DMS79 (cell line): ENCODE measurements around the gene SELENOI.
A peak's percentile ranks its signal among the peaks of the same experiment; 100 is the strongest.
"Not testable (repeated sequence)": the region's sequence is repeated elsewhere in the genome, so short reads cannot be mapped to it uniquely, and the experiment has no call there.

Source experiments
- DNase-seq: peaks from one replicate; lab custom pipeline; 2025; lab: John Stamatoyannopoulos, UW

Gene SELENOI

DNA sequence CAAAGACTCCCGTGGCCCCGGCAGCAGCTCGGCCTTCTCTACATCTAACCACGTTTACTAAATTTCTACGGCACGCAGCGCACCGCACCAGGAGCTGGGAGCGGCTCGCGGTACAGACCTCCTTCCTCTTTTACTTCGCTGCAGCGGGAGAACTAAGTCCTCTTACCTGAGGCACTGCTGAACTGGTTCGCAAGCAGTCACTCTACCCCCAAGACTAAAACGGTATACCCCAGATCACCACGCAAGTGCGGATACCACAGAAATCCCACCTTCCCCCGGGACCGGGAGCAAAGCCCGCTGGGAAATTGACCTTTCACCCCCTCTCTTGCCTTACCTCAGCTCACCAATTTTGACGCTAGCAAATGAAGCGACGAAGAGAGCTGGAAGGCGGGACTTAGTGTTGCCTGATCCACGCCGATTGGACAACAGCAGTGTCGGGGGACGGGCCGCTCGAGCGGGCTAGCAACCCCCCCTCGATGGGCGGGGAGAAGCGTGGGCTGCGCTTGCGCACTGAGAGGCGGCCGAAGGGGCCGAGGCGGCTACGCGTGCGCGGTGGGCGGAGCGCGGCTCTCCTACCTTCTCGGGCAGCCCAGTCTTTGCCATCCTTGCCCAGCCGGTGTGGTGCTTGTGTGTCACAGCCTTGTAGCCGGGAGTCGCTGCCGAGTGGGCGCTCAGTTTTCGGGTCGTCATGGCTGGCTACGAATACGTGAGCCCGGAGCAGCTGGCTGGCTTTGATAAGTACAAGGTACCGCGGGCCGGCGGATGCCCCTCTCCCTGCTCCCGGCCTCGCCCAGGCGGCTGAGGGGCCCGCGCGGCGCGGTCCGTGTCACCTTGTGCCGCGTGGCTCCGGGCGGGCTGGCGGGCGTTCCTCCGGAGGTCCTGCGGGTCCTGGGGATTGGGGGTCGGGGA is at the start of gene SELENOI:
Gene SELENOI (plus strand): TSS at position 599 of the 909 bp plus-strand sequence. CDS start 90 bp downstream, at position 689.
- peak; percentile 99 for DNase-seq

DNA sequence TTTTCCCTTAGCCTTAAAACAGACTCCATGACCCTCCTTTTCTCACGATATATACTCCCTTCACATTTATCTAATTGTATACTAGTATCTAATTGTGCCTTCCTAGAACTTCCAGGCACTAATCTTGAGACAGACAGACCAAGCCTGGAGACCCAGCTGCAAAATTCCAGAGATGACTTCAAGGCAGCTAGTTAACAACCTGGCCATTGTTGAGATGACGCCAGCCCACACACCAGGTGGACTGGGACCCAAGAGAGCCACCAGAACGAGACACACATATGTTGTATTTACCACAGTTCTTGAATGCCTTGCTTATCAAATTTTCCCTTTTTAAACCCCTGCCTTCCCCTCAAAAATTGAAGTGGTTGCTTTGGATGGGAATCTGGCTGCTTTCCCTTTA is 48.9 kb upstream of the SELENOI start:
- no peak for DNase-seq

GRCh38 chr2:26298286-26298637 is 47.7 kb upstream of the SELENOI start:
- no peak for DNase-seq

DNA sequence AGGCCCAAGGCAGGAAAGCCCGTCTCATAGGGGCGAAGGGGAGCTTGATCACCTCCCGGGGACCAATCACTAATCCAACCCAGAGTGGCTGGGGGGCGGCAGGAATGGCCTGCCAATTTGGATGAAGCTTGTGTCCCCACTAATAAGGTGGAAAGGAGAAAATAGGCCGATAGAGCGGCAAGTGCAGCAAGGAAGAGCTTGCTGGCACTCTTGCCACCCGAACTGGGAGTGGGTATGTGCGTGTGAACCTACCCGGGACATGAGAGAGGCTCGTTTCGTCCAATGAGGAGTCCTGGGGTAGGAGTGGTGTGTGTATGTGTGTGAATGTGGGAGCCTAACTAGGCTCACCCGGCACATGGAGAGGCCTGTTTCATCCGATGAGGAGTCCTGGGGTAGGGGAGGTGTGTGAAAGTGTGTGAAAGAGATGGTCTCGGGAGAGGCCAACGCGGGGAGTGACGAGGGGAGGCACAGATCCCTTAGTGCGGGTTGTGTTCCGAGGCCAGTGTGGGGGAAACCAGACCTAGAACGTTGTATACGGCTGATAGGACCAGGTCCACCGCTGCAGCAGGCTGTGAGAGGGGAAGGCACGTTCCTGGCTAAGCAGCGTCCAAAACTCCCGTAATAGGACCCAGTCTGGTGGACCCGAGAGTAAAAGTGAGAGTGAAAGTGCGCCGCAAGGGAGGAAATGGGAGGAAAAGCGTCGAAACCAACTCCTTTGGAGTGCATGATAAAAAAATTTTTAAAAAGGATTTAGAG is 47.1 kb upstream of the SELENOI start:
- DNase-seq, result no peak

DNA sequence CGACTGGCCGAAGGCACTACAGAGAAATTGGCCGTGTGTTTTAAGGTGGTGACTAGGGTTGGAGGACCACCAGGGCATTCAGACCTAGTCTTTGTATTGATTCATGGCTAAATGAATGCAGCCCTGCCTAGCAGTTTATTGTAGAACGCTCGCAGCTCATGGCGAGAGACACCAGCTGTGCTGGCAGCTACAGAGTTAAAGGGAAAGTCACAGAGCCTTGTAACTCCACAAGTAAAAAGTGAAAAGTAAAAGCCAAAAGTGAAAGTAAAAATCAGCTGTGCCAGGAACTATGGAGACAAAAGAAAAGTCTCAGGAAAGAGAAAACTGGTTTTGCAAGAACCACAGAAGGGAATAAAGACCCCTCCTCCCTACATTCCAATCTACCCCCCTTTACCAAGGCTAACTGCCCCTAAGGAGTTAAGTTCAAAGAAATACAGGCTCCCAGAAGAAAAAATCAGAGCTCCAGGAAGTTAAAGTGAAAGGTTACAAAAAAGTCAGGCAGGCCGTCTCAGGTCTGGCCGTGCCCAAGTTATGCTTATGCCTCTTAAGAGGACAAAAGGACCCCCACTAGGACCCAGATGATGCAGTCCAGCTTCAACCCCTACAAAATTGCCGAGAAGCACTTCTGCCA is 46.4 kb upstream of the SELENOI start:
- peak; percentile 41 for DNase-seq

- DNase-seq, result no peak
Measured at GRCh38 chr2:26300234-26300925, 45.6 kb upstream of the SELENOI start.

GRCh38 chr2:26302846-26303245 is 43.1 kb upstream of the SELENOI start:
- no peak for DNase-seq

DNA sequence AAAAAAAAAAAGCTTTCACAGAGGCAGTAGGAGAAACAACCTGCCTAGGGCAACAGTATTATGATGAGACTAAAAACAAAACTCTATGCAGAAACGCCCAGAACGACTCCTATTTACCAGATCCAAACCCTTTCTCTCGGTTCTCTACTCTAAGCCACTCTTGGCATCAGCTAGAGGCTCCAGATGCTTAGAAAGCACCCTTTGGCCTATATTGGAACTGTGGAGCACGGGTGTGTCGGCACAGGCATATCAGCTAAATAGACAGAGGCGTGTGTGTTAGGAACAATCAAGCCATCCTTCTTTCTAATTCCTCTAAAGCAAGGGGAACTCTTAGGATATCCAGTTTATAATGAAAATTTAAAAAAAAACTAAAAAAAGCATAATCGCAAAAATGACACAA is 40.8 kb upstream of the SELENOI start:
- DNase-seq, result not testable (repeated sequence)

DNA sequence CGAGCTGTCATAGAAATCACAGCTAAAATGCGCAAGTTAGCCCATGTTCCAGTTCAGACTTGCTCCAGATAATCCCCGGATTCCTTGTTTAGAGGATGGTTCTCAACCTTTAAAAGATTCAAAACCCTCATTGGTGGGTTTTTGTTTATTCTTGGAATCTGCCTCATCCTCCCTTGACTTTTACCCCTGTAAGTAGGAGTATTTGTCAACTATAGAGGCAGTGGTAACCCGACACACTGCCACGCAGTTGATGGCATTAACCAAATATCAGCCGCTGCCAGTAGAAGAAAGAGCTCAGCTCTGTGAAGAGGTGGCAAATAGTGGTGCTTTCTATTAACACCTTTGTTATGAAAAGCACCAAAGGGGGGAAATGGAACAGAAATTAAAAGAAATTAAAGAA is 40.4 kb upstream of the SELENOI start:
- DNase-seq, result no peak

DNA sequence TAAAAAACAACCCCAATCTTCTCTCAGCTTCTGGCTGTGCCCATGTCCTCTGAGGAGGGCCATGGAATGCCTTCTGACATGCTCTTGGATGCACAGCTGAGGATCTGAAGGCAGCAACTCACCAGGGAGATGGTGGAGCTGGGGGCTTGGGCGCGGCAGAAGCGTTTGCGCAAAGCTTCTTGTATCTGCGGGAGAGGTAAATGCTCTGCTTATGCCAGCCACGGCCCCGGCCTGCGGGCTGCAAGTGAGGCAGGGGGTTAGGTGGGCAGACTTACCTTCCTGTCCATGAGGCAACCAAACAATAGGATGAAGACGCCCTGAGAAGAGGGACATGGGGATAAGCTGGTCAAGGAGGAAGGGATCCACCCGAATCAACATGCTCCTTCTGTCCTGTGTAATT is 36.0 kb upstream of the SELENOI start:
- DNase-seq, result no peak

GRCh38 chr2:26312471-26312870 is 33.5 kb upstream of the SELENOI start:
- DNase-seq, result no peak

- no peak for DNase-seq
Measured at GRCh38 chr2:26313446-26313845, 32.5 kb upstream of the SELENOI start.

DNA sequence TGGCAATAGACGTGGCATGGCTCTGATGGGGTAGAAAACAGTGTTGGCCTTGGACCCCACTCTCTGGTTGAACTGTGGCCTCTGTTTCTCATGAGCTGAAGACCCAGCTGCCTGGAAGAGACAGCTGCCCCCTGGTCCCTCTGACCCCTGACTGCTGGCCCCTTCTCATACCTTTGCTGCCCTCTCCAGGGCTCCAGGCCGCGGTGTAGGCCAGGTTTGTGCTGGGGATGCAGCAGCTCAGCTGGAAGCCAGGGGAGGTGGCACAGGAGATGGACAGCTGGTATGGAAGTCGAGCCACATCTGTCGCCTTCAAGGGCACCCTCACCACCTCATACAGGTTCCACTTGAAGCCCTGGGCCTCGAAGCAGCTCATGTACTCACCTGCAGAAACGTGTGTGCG is 31.7 kb upstream of the SELENOI start:
- DNase-seq, result no peak

DNA sequence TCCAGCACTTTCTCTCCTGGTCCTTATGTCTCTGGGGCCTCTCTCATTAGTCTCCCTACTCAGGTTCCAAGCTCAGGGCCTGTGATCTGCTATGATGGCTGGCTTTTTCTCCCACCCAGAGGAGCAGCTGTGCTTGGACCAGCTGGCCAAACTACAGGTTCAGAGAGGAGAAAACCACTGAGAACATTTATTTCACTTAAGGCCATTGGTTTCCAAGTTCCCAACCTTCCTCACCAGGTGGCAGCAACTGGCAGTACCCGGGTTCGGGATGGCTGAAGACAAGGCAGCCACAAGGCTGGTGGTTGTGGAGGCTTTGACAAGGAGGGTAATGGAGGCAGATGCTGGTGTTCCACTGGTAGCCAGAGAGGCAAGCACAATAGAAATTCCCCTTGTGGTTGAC is 29.9 kb upstream of the SELENOI start:
- no peak for DNase-seq

DNA sequence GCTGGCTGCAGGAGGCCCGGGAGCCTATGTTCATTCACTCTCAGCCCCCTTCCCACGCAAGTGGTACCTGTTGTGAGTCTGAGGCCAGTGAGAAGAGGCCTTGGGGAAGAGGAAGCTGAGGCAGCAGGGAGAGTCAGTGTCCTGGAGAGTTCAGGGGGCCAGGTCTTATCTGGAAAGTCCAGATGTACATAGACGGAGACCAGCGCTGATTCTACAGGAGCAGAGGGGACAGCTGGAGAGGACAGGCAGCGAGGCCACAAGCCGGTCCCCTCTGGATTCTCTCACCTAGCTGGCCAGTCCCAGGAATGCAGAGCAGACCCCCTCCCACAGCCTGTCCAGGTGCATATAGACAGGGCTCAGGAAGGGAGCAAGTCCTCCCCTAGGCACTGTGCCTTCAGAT is 29.1 kb upstream of the SELENOI start:
- DNase-seq, result no peak

GRCh38 chr2:26317377-26318105 is 28.4 kb upstream of the SELENOI start:
- DNase-seq, result no peak

- no peak for DNase-seq
Measured at GRCh38 chr2:26318950-26319349, 27.0 kb upstream of the SELENOI start.

DNA sequence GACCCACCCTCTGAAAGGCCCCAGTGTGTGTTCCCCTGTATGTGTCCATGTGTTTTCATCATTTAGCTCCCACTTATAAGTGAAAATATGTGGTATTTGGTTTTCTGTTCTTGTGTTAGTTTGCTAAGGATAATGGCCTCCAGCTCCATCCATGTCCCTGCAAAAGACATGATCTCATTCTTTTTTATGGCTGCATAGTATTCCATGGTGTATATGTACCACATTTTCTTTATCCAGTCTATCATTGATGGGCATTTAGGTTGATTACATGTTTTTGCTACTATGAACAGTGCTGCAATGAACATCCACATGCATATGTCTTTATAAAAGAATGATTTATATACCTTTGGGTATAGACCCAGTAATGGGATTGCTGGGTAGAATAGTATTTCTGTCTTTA is 21.5 kb upstream of the SELENOI start:
- DNase-seq, result not testable (repeated sequence)

- DNase-seq, result no peak
Measured at GRCh38 chr2:26324903-26325302, 21.0 kb upstream of the SELENOI start.

DNA sequence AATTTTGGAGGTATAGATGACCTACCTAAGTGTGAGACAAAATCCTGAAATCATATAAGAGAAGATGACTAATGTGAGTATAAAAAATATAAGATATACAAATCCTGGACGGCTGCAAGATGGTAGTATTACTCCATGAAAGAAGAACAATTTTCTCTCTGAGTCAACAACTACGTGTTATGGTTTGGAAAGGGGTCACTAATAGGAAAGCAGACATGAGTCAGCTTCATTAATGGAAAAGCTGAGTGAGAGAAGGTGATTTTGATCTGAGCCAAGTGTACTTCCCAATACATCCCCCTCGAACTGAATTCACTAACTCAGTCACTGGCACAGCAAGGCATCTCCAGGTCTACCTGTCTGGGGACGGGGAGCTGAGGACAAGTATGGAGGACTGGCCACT is 20.1 kb upstream of the SELENOI start:
- no peak for DNase-seq

DNA sequence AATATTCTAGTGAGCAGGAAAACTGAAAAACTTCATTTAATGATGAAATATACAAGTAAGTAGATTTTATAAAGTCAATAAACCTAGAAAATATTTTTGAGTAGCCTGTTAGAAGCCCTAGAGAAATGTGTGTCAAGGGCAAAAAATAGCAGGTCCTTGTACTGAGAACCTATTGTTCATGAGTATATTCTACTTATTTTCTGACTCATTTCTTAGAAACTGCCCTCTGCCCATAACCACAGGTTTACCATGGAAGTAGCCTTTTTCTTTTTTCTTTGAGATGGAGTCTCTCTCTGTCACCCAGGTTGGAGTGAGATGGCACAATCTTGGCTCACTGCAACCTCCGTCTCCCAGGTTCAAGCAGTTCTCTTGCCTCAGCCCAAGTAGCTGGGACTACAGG is 19.4 kb upstream of the SELENOI start:
- DNase-seq, result no peak
